GM21619 (cell line): ENCODE measurements around the gene SPG7.
A peak's percentile ranks its signal among the peaks of the same experiment; 100 is the strongest.

Source experiments
- ATAC-seq: cut with Tn5 transposase; IDR thresholded peaks from one replicate; pipeline ENCODE4 v1.9.1; 2021; ENCODE audit not compliant: unreplicated experiment

SPG7 gene

GRCh38 chr16:89545044-89545830, 37.0 kb downstream of the SPG7 start:
- no peak for ATAC-seq

- ATAC-seq: no peak
These were observed 37.8 kb downstream of the SPG7 start for GRCh38 chr16:89545831-89546574.

- ATAC-seq: no peak
These were observed 38.6 kb downstream of the SPG7 start for GRCh38 chr16:89546781-89547180.

- ATAC-seq: no peak
These were observed 39.1 kb downstream of the SPG7 start for GRCh38 chr16:89547291-89547690.

- no peak for ATAC-seq
These were observed 39.7 kb downstream of the SPG7 start for GRCh38 chr16:89547860-89548259.

- ATAC-seq: no peak
These were observed 40.3 kb downstream of the SPG7 start for GRCh38 chr16:89548344-89549006.

GRCh38 chr16:89549007-89549700, 41.0 kb downstream of the SPG7 start:
- ATAC-seq: no peak

GRCh38 chr16:89550421-89551007, 42.3 kb downstream of the SPG7 start:
- ATAC-seq: no peak

GRCh38 chr16:89552329-89552728, 44.1 kb downstream of the SPG7 start:
- ATAC-seq: no peak

- no peak for ATAC-seq
These were observed 44.7 kb downstream of the SPG7 start for GRCh38 chr16:89552913-89553312.

GRCh38 chr16:89553733-89554132, 45.5 kb downstream of the SPG7 start:
- no peak for ATAC-seq

GRCh38 chr16:89554343-89554742, 46.1 kb downstream of the SPG7 start:
- no peak for ATAC-seq

- ATAC-seq: no peak
These were observed 47.1 kb downstream of the SPG7 start for GRCh38 chr16:89555265-89555664.

GRCh38 chr16:89555780-89556179, 47.6 kb downstream of the SPG7 start:
- no peak for ATAC-seq

- no peak for ATAC-seq
These were observed 48.8 kb downstream of the SPG7 start for GRCh38 chr16:89556750-89557689.

- no peak for ATAC-seq
These were observed 49.7 kb downstream of the SPG7 start for GRCh38 chr16:89557690-89558490.

GRCh38 chr16:89560378-89561141, 52.4 kb downstream of the SPG7 start, which contains the start of gene RPL13:
Gene RPL13 (plus strand): TSS chr16:89560682. CDS start chr16:89560960, 278 bp downstream.
- peak; percentile 80 for ATAC-seq
